Measurements from ENCODE around the gene NFYA. TPM values are rescaled to one million over a fixed set of nuclear protein-coding genes. Genes with fewer than 3 reads are reported as not detected.

NFYA gene
- total and polyA plus RNA-seq, 9 donors, result 7.6 to 33.3 (median 20.7) TPM

GRCh38 chr6:41047306-41047705, 25.5 kb upstream of the NFYA start:
- Histone ChIP-seq H3K27ac (no peak overlapping the region), H3K36me3 (no peaks in the 10 kb centered on the region), H3K9me3 (no peaks in the 10 kb centered on the region), H3K4me3 (no peak overlapping the region), H3K27me3 (no peaks in the 10 kb centered on the region), H3K4me1 (ENCODE audit: insufficient read depth) (no peaks in the 10 kb centered on the region)
- 96 to 98% (median 97%) methylated on average over 2 of the region's 2 CpGs for WGBS, 3 donors
- TF ChIP-seq POLR2A (IDR thresholded peaks at IDR 0.05), result no peak
- no peak for TF ChIP-seq EP300 (IDR thresholded peaks at IDR 0.05)
- no peak for TF ChIP-seq CTCF (IDR thresholded peaks at IDR 0.05)
- no peak for DNase-seq
- intact Hi-C loops (cut with DNase I), result no loop called here

- 77 to 84% (median 80%) methylated on average over 9 of the region's 9 CpGs for WGBS, 3 donors
These were observed 24.7 kb upstream of the NFYA start for GRCh38 chr6:41047745-41048732.

GRCh38 chr6:41049521-41049920, 23.3 kb upstream of the NFYA start:
- intact Hi-C loops (cut with DNase I), result no loop called here
- Histone ChIP-seq H3K27me3 (no peaks in the 10 kb centered on the region), H3K4me1 (ENCODE audit: insufficient read depth) (no peaks in the 10 kb centered on the region), H3K27ac (no peak overlapping the region), H3K36me3 (no peaks in the 10 kb centered on the region), H3K4me3 (no peak overlapping the region), H3K9me3 (no peaks in the 10 kb centered on the region)
- 62 to 92% (median 77%) methylated on average over 1 of the region's 1 CpG for WGBS, 3 donors
- no peak for DNase-seq
- TF ChIP-seq EP300 (IDR thresholded peaks at IDR 0.05) (no peak), POLR2A (IDR thresholded peaks at IDR 0.05) (no peak), CTCF (IDR thresholded peaks at IDR 0.05) (no peak)

More at GRCh38 chr6:41047745-41048732, 24.7 kb upstream of the NFYA start:
- no peak for DNase-seq
- no peaks in the 10 kb centered on the region for H3K27me3 ChIP-seq
- H3K9me3 ChIP-seq, result no peaks in the 10 kb centered on the region
- H3K27ac ChIP-seq, result no peak overlapping the region
- TF ChIP-seq CTCF (IDR thresholded peaks at IDR 0.05) (no peak), POLR2A (IDR thresholded peaks at IDR 0.05) (no peak), EP300 (IDR thresholded peaks at IDR 0.05) (no peak)
- H3K4me1 ChIP-seq (ENCODE audit: insufficient read depth), result no peaks in the 10 kb centered on the region
- H3K36me3 ChIP-seq, result no peaks in the 10 kb centered on the region
- intact Hi-C loops (cut with DNase I), result no loop called here
- H3K4me3 ChIP-seq, result no peak overlapping the region

- no peak overlapping the region for H3K4me3 ChIP-seq
- WGBS, 3 donors, result 77 to 87% (median 80%) methylated on average over 7 of the region's 7 CpGs
- H3K27ac ChIP-seq, result no peak overlapping the region
- H3K27me3 ChIP-seq, result no peaks in the 10 kb centered on the region
- intact Hi-C loops (cut with DNase I), result no loop called here
- H3K4me1 ChIP-seq (ENCODE audit: insufficient read depth), result no peaks in the 10 kb centered on the region
- H3K9me3 ChIP-seq, result no peaks in the 10 kb centered on the region
- TF ChIP-seq POLR2A (IDR thresholded peaks at IDR 0.05) (no peak), CTCF (IDR thresholded peaks at IDR 0.05) (no peak), EP300 (IDR thresholded peaks at IDR 0.05) (no peak)
- no peaks in the 10 kb centered on the region for H3K36me3 ChIP-seq
- DNase-seq, result no peak
These were observed 22.8 kb upstream of the NFYA start for GRCh38 chr6:41049955-41050354.

Data from ovary (tissue), 9 donors.